Astrocyte (in vitro differentiated cells and primary cell): ENCODE measurements around the gene LNX2.

Source experiments
- CTCF ChIP-seq: IDR thresholded peaks from 2 replicates; pipeline ENCODE4 v1.5.1; 2011; ENCODE audit warnings: low read depth, mild to moderate bottlenecking, inconsistent platforms, low read length, moderate library complexity; ENCODE audit not compliant: insufficient read depth
- EZH2 ChIP-seq: IDR thresholded peaks from 2 replicates; pipeline ENCODE4 v1.6.1; 2012; ENCODE audit warnings: mild to moderate bottlenecking, low read length, inconsistent platforms; ENCODE audit not compliant: insufficient read depth

- TF ChIP-seq CTCF, result no peak
- no peak for TF ChIP-seq EZH2
Observed at GRCh38 chr13:27599845-27600553, 20.3 kb downstream of the LNX2 start.
